HEK293T (cell line): ENCODE results near the gene NOL12.
"Not testable (repeated sequence)": the region's sequence is repeated elsewhere in the genome, so short reads cannot be mapped to it uniquely, and the experiment has no call there.

Source experiments
- CTCF ChIA-PET: fragments of 350-600 bp; formaldehyde crosslinking; extraction: SDS; loops from one replicate; lab custom pipeline; 2021; ENCODE audit warnings: antibody characterized with exemption, inconsistent platforms; lab: Yijun Ruan, JAX
- POLR2A ChIA-PET: fragments of 350-600 bp; formaldehyde crosslinking; extraction: SDS; loops from one replicate; lab custom pipeline; 2020; ENCODE audit warnings: antibody characterized with exemption, inconsistent platforms; lab: Yijun Ruan, JAX
- DNase-seq: peaks from one replicate; pipeline ENCODE4 v3.0.0; 2012; ENCODE audit warnings: mixed read lengths; ENCODE audit errors: extremely low spot score
- ARNT ChIP-seq: fragments of 450-650 bp; IDR thresholded peaks from 2 replicates; pipeline ENCODE4 v1.6.1; 2017; ENCODE audit warnings: mild to moderate bottlenecking
- BHLHE40 ChIP-seq: fragments of 450-650 bp; IDR thresholded peaks from 2 replicates; pipeline ENCODE4 v1.6.1; 2016; ENCODE audit warnings: mild to moderate bottlenecking, moderate library complexity, borderline replicate concordance
- CTBP1 ChIP-seq: fragments of 450-650 bp; IDR thresholded peaks from 2 replicates; pipeline ENCODE4 v1.6.1; 2016; ENCODE audit warnings: borderline replicate concordance
- ELF4 ChIP-seq: fragments of 450-650 bp; IDR thresholded peaks from 2 replicates; pipeline ENCODE4 v1.6.1; 2017; ENCODE audit warnings: antibody characterized with exemption
- FOXA1 ChIP-seq: fragments of 450-650 bp; IDR thresholded peaks from 2 replicates; pipeline ENCODE4 v1.6.1; 2016; ENCODE audit warnings: mild to moderate bottlenecking
- FOXK2 ChIP-seq: fragments of 450-650 bp; IDR thresholded peaks from 2 replicates; pipeline ENCODE4 v1.6.1; 2016; ENCODE audit warnings: mild to moderate bottlenecking
- FOXM1 ChIP-seq: fragments of 450-650 bp; IDR thresholded peaks from 2 replicates; pipeline ENCODE4 v1.6.1; 2017; ENCODE audit warnings: mild to moderate bottlenecking, borderline replicate concordance
- HDGF ChIP-seq: fragments of 450-650 bp; IDR thresholded peaks from 2 replicates; pipeline ENCODE4 v1.6.1; 2017; ENCODE audit warnings: antibody characterized with exemption, borderline replicate concordance
- L3MBTL2 ChIP-seq: fragments of 450-650 bp; conservative IDR thresholded peaks from 2 replicates; pipeline ENCODE4 v1.6.1; 2016; ENCODE audit warnings: mild to moderate bottlenecking
- LEF1 ChIP-seq: fragments of 450-650 bp; IDR thresholded peaks from 2 replicates; pipeline ENCODE4 v1.6.1; 2017; ENCODE audit warnings: mild to moderate bottlenecking, borderline replicate concordance
- NFRKB ChIP-seq: fragments of 450-650 bp; IDR thresholded peaks from 2 replicates; pipeline ENCODE4 v1.6.1; 2016; ENCODE audit warnings: mild to moderate bottlenecking, moderate library complexity
- SP1 ChIP-seq: fragments of 450-650 bp; IDR thresholded peaks from 2 replicates; pipeline ENCODE4 v1.6.1; 2017
- SUZ12 ChIP-seq: fragments of 450-650 bp; IDR thresholded peaks from 2 replicates; pipeline ENCODE4 v1.6.1; 2016; ENCODE audit warnings: mild to moderate bottlenecking
- TARDBP ChIP-seq: fragments of 450-650 bp; IDR thresholded peaks from 2 replicates; pipeline ENCODE4 v1.6.1; 2016
- ZNF384 ChIP-seq: fragments of 450-650 bp; IDR thresholded peaks from 2 replicates; pipeline ENCODE4 v1.6.1; 2016
- TF ChIP-seq, protein P1 (sequence below): fragments of 450-650 bp; IDR thresholded peaks from 2 replicates; pipeline ENCODE4 v1.6.1; 2016

NOL12 gene

DNA sequence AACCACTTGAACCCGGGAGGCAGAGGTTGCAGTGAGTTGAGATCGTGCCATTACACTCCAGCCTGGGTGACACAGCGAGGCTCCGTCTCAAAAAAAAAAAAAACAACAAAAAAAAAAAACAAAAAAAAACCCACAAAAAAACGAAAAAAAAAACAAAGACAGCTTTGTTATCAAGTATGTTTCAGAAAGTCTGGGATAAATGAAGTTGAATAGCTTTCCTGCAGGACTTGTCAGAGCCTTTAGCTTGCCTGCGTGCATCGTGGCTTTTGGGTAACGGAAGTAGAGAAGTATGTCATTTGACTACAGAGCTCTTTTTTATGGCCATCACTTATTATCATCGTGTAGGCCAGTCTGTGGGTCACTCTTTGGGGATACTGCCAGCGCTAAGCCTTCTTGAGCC lies 25.3 kb downstream of the NOL12 start:
- no peak for DNase-seq
- no peak for TF ChIP-seq BHLHE40
- TF ChIP-seq FOXA1: no peak
- no peak for TF ChIP-seq NFRKB
- TF ChIP-seq, protein P1, sequence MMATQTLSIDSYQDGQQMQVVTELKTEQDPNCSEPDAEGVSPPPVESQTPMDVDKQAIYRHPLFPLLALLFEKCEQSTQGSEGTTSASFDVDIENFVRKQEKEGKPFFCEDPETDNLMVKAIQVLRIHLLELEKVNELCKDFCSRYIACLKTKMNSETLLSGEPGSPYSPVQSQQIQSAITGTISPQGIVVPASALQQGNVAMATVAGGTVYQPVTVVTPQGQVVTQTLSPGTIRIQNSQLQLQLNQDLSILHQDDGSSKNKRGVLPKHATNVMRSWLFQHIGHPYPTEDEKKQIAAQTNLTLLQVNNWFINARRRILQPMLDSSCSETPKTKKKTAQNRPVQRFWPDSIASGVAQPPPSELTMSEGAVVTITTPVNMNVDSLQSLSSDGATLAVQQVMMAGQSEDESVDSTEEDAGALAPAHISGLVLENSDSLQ: no peak
- TF ChIP-seq LEF1: no peak
- no peak for TF ChIP-seq HDGF
- no peak for TF ChIP-seq FOXK2
- no peak for TF ChIP-seq ZNF384
- TF ChIP-seq ARNT: no peak
- CTCF ChIA-PET: interaction anchor here (1.0 kb wide), 1 partner anchor 68 kb away, joined by 3 read pairs; no protein-coding TSS in a partner anchor
- POLR2A ChIA-PET: no interaction called here

DNA sequence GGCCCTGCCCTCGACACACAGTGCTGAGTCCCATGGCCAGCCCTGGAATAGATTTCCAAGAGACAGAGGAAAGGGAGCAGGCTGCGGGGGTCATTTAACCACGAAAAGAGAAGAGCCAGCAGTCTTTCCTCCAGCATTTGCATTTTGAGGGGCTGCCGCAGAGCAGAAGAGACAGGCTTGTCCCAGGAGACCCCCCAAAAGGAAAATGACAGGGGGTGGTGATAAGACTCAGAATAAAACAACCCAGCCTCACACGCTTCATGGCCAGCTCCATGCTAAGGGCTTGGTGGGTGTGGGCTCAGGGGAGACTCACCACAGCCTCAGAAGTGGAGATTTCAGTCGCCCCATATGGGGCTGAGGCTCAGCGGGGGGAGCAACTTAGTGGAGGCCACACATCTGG lies 27.6 kb downstream of the NOL12 start:
- TF ChIP-seq ELF4 (no peak), FOXM1 (no peak), ZNF384 (no peak)
- TF ChIP-seq, protein P1: no peak
- DNase-seq: no peak
- CTCF ChIA-PET: interaction anchor here (1.1 kb wide), 1 partner anchor 18 kb away, joined by 3 read pairs; no protein-coding TSS in a partner anchor
- POLR2A ChIA-PET: interaction anchor here (1.8 kb wide), 1 partner anchor 56 kb away, joined by 5 read pairs; the partner anchor contains the start of gene PDXP

DNA sequence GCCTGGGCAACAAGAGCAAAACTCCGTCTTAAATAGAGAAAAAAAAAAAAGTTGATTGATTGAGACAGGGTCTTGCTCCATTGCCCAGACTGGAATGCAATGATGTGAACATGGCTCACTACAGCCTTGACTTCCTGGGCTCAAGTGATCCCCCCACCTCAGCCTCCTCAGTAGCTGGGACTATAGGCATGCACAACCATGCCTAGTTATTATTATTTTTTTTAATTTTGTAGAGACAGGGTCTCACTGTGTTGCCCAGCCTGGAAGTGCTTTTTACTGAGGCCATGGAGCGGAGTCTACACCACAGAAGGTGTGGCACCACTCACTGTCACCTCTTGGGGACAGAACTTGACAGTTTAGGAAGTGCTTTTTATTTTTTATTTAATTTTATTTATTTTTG lies 28.5 kb downstream of the NOL12 start:
- CTCF ChIA-PET: no interaction called here
- POLR2A ChIA-PET: interaction anchor here (0.6 kb wide), 1 partner anchor 61 kb away, joined by 3 read pairs; no protein-coding TSS in a partner anchor
- TF ChIP-seq FOXK2 (no peak), TARDBP (no peak), BHLHE40 (no peak), FOXA1 (no peak), SP1 (no peak), ARNT (no peak), ELF4 (no peak), L3MBTL2 (no peak), CTBP1 (no peak), SUZ12 (no peak), LEF1 (no peak), NFRKB (no peak)
- no peak for DNase-seq

DNA sequence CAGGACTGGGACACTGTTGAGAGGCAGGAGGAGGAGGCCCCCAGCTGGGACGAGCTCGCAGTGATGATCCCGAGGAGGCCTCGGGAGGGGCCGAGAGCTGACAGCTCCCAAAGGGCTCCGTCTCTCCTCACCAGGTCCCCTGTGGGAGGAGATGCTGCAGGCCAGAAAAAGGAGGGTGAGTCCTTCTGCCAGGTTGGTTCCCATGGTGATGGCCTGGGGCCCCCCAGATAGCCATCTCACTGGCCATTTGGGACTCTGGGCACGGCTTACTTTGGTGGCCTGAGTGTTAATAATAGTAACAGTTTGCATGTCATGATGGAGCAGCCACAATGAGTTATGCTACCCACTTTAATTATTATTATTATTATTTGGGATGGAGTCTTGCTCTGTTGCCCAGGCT lies 29.6 kb downstream of the NOL12 start:
- ChIA-PET CTCF (no interaction called here), POLR2A (no interaction called here)
- DNase-seq: no peak
- TF ChIP-seq TARDBP (no peak), SUZ12 (no peak), SP1 (no peak), ELF4 (no peak), L3MBTL2 (no peak), NFRKB (no peak), ZNF384 (no peak), FOXK2 (no peak), HDGF (no peak), FOXM1 (no peak), LEF1 (no peak), FOXA1 (no peak), ARNT (no peak), CTBP1 (no peak), BHLHE40 (no peak)
- TF ChIP-seq, protein P1: no peak

DNA sequence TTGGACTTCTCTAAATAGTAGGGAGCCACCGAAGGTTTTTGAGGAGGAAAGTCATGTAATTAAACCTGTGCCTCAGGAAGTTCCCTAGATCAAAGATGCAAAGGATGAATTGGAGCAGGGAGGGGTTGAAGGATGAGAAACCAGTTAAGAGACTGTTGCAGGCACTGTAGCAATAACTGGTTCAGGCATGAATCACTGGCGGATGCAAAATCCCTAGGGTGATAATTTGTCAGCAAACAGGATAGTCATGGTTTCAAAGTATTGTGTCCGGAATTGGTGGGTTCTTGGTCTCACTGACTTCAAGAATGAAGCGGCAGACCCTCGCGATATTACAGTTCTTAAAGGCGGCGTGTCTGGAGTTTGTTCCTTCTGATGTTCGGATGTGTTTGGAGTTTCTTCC lies 30.6 kb downstream of the NOL12 start:
- TF ChIP-seq ZNF384 (no peak), FOXM1 (no peak), SUZ12 (no peak), HDGF (no peak), L3MBTL2 (no peak), TARDBP (no peak), FOXK2 (no peak), ELF4 (no peak), SP1 (no peak), BHLHE40 (no peak), NFRKB (no peak), FOXA1 (no peak)
- POLR2A ChIA-PET: interaction anchor here (1.2 kb wide), 1 partner anchor 88 kb away, joined by 3 read pairs; a partner anchor contains a TSS
- no peak for DNase-seq
- CTCF ChIA-PET: no interaction called here

DNA sequence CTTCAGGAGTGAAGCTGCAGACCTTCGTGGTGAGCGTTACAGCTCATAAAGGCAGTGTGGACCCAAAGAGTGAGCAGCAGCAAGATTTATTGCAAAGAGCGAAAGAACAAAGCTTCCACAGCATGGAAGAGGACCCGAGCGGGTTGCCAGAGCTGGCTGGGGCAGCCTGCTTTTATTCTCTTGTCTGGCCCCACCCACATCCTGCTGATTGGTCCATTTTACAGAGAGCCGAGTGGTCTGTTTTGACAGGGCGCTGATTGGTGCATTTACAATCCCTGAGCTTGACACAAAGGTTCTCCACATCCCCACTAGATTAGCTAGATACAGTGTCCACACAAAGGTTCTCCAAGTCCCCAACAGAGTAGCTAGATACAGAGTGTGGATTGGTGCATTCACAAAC lies 31.1 kb downstream of the NOL12 start:
- POLR2A ChIA-PET: interaction anchor here (1.2 kb wide), 1 partner anchor 88 kb away, joined by 3 read pairs; a partner anchor contains a TSS
- DNase-seq, CTCF ChIA-PET: not testable (repeated sequence)

DNA sequence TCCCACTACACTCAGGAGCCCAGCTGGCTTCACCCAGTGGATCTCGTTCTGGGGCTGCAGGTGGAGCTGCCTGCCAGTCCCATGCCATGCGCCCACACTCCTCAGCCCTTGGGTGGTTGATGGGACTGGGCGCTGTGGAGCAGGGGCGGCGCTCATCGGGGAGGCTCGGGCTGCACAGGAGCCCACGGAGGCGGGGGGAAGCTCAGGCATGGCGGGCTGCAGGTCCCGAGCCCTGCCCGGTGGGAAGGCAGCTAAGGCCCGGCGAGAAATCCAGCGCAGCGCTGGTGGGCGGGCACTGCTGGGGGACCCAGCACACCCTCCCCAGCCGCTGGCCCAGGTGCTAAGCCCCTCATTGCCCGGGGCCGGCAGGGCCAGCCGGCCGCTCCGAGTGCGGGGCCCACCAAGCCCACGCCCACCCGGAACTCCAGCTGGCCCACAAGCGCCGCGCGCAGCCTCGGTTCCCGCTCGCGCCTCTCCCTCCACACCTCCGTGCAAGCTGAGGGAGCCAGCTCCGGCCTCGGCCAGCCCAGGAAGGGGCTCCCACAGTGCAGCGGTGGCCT lies 31.7 kb downstream of the NOL12 start:
- DNase-seq, CTCF ChIA-PET: not testable (repeated sequence)
- POLR2A ChIA-PET: interaction anchor here (1.2 kb wide), 1 partner anchor 87 kb away, joined by 3 read pairs; a partner anchor contains a TSS
